ENCODE data around the gene MPPE1.

- TF ChIP-seq POLR2A (IDR thresholded peaks at IDR 0.05), result no peak
- no peak for TF ChIP-seq CTCF (IDR thresholded peaks at IDR 0.05)
Observed at GRCh38 chr18:11950824-11951223, 42.7 kb upstream of the MPPE1 start.

All from adrenal gland (tissue), 5 donors.